Measurements from ENCODE around the gene RPS19. TPM values are rescaled to one million over a fixed set of nuclear protein-coding genes. Genes with fewer than 3 reads are reported as not detected.

The RPS19 gene
- polyA plus RNA-seq, 1 experiment = 1,320 TPM

DNA sequence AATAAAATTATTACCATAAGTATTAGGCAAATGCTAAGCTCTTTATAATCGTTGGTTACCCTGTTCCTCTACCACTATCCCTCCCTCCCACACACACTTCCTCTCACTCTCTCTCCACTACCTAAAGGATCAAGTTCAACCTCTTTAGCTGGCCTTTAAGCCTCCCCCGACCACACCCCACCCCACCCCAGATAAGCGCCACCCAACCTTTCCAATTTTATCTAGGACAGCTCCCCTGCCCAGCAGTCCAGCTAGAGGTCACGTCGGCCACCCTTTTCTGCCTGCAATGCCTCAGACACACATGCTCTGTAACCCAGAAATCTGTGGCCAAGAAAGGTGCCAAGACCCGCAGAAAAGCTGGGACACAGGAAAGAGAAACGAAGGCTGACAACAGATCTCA, 16.7 kb upstream of the RPS19 start:
- TF ChIP-seq, protein P1, sequence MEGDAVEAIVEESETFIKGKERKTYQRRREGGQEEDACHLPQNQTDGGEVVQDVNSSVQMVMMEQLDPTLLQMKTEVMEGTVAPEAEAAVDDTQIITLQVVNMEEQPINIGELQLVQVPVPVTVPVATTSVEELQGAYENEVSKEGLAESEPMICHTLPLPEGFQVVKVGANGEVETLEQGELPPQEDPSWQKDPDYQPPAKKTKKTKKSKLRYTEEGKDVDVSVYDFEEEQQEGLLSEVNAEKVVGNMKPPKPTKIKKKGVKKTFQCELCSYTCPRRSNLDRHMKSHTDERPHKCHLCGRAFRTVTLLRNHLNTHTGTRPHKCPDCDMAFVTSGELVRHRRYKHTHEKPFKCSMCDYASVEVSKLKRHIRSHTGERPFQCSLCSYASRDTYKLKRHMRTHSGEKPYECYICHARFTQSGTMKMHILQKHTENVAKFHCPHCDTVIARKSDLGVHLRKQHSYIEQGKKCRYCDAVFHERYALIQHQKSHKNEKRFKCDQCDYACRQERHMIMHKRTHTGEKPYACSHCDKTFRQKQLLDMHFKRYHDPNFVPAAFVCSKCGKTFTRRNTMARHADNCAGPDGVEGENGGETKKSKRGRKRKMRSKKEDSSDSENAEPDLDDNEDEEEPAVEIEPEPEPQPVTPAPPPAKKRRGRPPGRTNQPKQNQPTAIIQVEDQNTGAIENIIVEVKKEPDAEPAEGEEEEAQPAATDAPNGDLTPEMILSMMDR (IDR thresholded peaks at IDR 0.05; ENCODE audit: low read depth, low read length) = no peak
- ChIA-PET POLR2A (no interaction called here), CTCF (interaction anchor here (0.6 kb wide), 1 partner anchor 86 kb away, joined by 3 read pairs; no protein-coding TSS in a partner anchor)
- H3K9me3 ChIP-seq (ENCODE audit: control insufficient read depth, insufficient read depth, low read length) = peaks cover 5% of the 10 kb centered on the region; the same call in 1 of the 2 replicates
- peaks cover 15% of the 10 kb centered on the region for H3K27me3 ChIP-seq (ENCODE audit: control insufficient read depth, insufficient read depth, low read length)
- H3K4me3 ChIP-seq (ENCODE audit: low read depth, low read length) = no peak overlapping the region
- H3K27ac ChIP-seq (ENCODE audit: low read depth, low read length) = no peak overlapping the region
- no peak for DNase-seq (ENCODE audit: low read depth, low spot score)

DNA sequence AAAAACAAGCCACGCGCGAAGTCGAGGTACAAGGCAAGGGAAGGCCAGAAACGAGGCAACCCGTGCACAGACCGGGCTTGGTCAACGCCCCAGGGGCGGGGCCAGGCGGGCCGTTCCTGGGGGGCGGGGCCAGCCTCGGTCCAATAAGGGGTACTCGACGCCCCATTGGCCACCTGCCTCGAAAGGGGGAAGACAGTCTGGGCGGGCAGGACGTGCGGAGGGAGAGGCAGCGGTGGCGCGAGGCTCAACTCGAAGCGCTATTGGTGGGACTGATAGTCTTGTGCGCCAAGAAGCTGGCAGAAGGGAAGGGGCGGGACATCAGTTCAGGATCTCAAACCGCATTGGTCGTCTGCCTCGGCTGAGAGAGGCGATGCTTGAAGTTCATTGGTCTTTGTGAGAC, 15.5 kb upstream of the RPS19 start, which contains the start of gene LYPD4:
Gene LYPD4, minus strand, starts transcription at position 83 of the 400 bp plus-strand sequence. CDS start 5,398 bp downstream, outside the sequence.
- H3K4me3 ChIP-seq (ENCODE audit: low read depth, low read length) = no peak within 1 kb of the TSS
- no peak for DNase-seq (ENCODE audit: low read depth, low spot score)
- H3K9me3 ChIP-seq (ENCODE audit: control insufficient read depth, insufficient read depth, low read length) = peaks cover 5% of the 10 kb centered on the region; the same call in 1 of the 2 replicates
- POLR2A ChIA-PET = no interaction called here
- TF ChIP-seq, protein P1 (IDR thresholded peaks at IDR 0.05; ENCODE audit: low read depth, low read length) = no peak
- CTCF ChIA-PET = no interaction called here
- H3K27ac ChIP-seq (ENCODE audit: low read depth, low read length) = no peak within 1 kb of the TSS
- H3K27me3 ChIP-seq (ENCODE audit: control insufficient read depth, insufficient read depth, low read length) = peaks cover 6% of the 10 kb centered on the region

DNA sequence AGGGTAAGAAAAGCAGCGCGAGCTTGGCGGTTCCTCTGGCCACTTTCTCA, 15.2 kb upstream of the RPS19 start, which contains the start of gene DMRTC2:
Gene DMRTC2, plus strand, starts transcription at position 42 of the 50 bp plus-strand sequence. CDS start 2,387 bp downstream, outside the sequence.
- Histone ChIP-seq H3K27ac (ENCODE audit: low read depth, low read length) (no peak within 1 kb of the TSS), H3K4me3 (ENCODE audit: low read depth, low read length) (no peak within 1 kb of the TSS), H3K27me3 (ENCODE audit: control insufficient read depth, insufficient read depth, low read length) (peaks cover 6% of the 10 kb centered on the region), H3K9me3 (ENCODE audit: control insufficient read depth, insufficient read depth, low read length) (peaks cover 5% of the 10 kb centered on the region; the same call in 1 of the 2 replicates)
- TF ChIP-seq, protein P1 (IDR thresholded peaks at IDR 0.05; ENCODE audit: low read depth, low read length) = no peak
- ChIA-PET POLR2A (no interaction called here), CTCF (no interaction called here)
- DNase-seq (ENCODE audit: low read depth, low spot score) = no peak

DNA sequence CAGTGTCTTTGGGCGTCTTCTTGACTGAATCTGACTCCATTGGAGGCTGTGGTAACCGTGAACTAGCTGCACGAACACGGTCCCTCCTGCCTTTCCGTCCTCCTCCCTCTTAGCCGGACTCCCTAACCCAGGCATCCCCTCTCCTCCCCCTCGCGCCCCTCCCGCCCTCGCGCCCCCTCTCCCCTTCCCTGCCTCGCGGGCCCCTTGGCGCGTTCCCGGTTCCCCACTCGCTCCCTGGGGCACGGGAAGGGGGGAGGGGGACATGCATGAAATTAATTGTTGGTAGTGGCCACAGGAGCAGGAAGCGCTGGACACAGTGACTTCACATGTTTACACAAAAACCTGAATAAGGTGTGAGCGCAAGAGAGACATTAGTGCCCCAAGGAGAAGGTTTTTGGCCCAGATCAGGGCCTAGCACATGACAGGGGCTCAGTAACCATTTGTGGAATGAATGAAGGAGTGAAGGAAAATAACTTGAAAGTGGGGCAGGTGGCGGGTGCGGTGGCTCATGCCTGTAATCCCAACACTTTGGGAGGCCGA, 14.9 kb upstream of the RPS19 start:
- H3K4me3 ChIP-seq (ENCODE audit: low read depth, low read length) = no peak overlapping the region
- TF ChIP-seq, protein P1 (IDR thresholded peaks at IDR 0.05; ENCODE audit: low read depth, low read length) = no peak
- peaks cover 4% of the 10 kb centered on the region for H3K27me3 ChIP-seq (ENCODE audit: control insufficient read depth, insufficient read depth, low read length)
- H3K27ac ChIP-seq (ENCODE audit: low read depth, low read length) = no peak overlapping the region
- POLR2A ChIA-PET = no interaction called here
- H3K9me3 ChIP-seq (ENCODE audit: control insufficient read depth, insufficient read depth, low read length) = peaks cover 5% of the 10 kb centered on the region; the same call in 1 of the 2 replicates
- DNase-seq (ENCODE audit: low read depth, low spot score) = no peak
- CTCF ChIA-PET = no interaction called here

DNA sequence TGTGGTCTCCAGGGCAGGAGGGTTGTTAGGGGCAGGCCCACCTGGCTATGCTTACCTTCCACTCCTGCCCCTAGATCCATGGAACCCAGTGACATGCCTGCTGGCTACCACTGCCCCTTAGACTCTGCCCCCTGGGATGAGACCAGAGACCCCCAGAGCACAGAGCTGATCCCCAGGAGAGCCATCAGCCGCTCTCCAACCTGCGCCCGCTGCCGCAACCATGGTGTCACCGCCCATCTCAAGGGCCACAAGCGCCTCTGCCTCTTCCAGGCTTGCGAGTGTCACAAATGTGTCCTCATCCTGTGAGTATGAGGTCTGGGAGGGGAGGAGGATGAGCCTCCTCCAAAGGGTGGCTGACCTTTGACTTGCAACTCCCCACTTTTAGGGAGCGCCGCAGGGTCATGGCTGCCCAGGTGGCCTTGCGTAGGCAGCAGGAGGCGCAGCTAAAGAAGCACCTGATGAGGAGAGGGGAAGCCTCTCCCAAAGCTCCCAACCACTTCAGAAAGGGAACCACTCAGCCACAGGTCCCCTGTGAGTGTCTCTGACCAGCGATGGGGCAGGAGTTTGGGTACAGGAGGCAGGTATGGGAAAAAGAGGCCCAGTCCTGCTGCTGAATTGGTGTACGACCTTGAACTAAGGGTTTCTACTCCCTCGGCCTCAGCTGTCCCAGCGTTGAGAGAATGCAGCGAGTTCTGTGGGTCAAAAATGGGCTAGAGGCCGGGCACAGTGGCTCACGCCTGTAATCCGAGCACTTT, 12.5 kb upstream of the RPS19 start:
- POLR2A ChIA-PET = no interaction called here
- DNase-seq (ENCODE audit: low read depth, low spot score) = no peak
- peaks cover 5% of the 10 kb centered on the region; the same call in 1 of the 2 replicates for H3K9me3 ChIP-seq (ENCODE audit: control insufficient read depth, insufficient read depth, low read length)
- H3K27ac ChIP-seq (ENCODE audit: low read depth, low read length) = no peak overlapping the region
- TF ChIP-seq, protein P1 (IDR thresholded peaks at IDR 0.05; ENCODE audit: low read depth, low read length) = no peak
- H3K27me3 ChIP-seq (ENCODE audit: control insufficient read depth, insufficient read depth, low read length) = peaks cover 24% of the 10 kb centered on the region
- H3K4me3 ChIP-seq (ENCODE audit: low read depth, low read length) = no peak overlapping the region
- CTCF ChIA-PET = no interaction called here
